ENCODE results near the gene DCLK2.

DCLK2 gene

DNA sequence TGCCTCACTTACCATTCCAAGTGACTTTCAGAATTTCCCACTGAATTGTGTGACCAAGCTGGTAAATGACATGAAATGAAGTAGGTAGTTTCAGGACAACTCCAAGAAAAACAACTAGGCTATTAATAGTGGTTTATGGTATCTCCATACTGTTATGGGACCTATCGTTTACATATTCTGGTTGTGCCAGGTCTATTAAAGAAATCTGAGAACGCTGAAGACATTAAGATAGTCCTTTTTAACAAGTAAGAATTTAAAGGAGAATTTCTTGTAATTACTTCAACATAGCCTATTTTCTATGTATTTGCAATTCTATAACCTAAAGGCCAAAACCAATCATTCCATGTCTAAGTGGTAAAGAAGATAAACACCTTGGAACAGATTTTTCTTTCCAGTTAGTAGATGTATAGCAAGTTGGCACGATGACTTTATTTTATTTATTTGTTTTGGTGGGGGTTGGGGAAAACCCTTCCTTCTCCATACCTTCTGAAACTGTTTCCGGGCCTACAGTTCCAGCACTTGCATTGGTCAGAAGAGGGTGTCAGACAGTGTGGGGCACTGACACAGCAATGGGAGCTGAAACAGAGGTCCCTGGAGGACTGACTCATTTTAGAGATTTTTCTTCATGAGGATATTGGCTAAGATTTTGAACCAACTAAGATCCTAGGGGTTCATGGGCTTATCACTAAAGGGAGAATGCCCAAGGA is 7.6 kb upstream of the DCLK2 start:
- no peak for DNase-seq

DNA sequence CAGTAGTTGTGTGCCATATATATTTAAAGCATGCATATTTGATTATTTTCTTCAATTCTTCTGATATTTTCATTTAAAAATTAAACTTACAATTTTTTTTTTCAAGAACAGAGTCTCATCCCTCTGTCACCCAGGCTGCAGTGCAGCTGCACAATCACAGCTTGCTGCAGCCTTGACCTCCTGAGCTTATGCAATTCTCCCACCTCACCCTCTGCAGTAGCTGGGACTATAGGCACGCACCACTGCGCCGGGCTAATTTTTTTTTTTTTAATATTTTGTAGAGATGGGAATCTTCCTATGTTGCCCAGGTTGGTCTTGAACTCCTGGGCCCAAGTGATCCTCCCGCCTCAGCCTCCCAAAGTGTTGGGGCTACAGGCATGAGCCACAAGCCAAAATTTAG is 5.8 kb upstream of the DCLK2 start:
- no peak for DNase-seq

DNA sequence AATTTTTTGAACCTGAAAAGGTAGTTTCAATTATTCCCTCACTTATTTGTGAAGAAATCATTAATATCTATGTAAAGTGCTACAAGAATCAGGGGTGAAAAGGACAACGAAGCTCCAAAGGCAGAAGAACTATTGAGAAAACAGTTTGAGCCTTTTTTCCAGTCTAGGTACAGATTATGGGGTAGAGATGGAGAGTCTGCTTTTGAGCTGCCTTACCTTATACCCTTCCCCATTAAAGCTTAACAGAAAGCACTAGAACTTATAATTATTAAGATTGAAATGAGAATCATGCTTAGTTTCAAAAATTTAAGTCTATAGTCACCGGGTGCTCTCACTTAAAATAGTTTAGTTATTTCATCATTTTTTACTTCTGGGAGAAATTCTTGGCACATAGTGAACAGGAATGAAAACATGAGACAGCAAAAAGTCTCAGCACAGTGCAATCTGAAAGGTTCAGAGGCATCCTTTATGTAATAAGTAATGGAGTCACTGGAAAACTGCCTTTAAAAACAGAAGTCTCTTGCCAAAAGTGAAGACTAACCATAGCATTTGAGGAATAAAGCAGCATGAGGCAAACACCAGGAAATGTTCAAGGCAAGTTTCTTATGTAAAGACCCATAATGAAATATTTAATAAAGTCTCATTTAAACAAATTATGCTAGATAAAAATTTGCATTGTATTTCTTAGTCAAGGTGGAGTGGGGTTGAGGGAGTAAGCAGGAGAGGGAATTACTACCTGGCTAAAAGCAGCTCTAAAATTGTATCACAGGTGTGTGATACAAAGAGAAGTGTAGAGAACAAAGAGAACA is 5.1 kb upstream of the DCLK2 start:
- DNase-seq: peak; percentile 26

DNA sequence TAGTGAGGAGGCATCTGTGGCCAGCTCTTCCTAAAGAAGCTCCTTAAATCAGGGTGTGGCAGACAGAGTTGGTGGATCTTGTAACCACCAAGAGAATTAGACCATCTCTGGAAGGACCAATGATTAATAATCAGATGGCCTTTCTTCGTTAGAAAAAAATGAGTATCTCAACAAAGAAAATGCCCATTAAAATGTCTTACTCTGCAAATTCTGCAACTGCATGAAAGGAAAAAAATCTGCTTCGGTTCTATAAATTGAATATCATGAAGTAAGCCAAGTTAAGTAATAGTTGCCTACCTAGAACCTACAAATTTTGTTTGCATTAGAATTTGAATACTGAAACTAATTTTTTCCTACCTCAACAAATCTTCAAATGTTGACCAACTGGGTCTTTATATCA is 4.2 kb upstream of the DCLK2 start:
- DNase-seq: no peak

DNA sequence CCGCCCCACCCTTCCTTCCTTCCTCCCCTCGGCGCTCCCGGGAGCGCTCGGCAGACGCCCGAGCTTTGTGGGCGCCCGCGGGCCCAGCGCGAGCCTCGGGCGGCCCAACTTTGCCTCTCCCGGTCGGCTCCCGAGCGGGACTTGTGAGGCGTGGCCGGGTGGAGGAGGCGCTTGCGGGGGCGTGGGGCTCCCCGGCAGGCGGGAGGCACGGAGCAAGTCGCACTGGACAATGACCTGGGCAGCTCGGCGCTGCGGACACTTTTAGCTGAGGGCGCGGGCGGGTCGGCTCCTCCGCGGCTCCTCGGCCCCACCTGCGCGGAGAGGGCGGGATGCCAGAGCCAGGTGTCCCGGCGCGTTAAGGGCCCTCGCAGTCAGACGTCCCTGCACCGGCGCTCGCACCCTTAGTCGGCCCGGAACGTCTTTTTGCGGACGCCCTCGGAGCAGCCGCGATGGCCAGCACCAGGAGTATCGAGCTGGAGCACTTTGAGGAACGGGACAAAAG is 385 bp downstream of the DCLK2 start:
- no peak for DNase-seq

DNA sequence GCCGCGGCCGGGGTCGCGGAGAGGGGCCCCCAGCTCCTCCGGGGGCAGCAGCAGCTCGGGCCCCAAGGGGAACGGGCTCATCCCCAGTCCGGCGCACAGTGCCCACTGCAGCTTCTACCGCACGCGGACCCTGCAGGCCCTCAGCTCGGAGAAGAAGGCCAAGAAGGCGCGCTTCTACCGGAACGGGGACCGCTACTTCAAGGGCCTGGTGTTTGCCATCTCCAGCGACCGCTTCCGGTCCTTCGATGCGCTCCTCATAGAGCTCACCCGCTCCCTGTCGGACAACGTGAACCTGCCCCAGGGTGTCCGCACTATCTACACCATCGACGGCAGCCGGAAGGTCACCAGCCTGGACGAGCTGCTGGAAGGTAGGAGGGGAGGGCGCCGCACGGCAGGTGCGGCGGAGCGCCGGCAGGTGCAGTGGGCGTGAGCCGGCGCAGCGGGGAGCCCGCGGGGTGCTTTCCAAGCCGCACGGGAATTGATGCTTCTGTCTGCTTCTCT is 886 bp downstream of the DCLK2 start:
- DNase-seq: no peak

DNA sequence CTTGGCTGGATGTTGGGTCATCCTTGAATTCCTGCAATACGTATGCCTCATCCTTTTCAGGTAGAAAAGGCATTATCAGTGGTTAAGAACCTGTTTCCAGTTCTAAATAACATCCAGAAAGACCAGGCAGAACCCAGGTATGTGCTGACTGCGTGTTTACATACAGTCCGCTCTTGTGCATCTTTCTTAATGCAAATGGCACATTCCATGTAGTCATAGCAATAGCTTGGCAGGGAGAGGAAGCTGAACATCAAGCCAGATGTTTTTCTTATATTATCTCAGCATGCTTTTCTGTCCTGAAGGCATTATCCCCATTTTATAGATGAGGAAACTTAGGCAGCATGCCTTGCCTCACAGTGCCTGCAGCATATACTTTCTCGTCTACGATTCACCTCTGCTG is 2.1 kb downstream of the DCLK2 start:
- no peak for DNase-seq

DNA sequence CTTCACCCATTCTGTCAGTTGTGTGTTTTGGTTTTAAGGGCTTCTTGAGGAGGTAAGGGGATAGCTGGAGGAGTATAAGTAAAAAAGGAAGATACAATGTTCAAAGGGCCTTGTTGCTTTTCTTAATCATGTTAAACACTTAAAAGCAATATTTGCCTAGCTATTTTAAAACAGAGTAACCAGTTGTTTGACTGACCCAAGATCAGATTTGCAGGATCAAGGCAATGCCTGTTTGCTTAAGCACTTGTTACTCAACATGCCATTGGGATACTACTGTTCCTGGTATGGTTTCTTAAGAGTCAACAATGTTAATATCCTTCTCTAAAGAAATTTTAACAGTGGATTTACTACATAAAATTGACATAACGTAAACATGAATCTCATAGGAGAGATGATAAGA is 2.6 kb downstream of the DCLK2 start:
- DNase-seq: no peak

DNA sequence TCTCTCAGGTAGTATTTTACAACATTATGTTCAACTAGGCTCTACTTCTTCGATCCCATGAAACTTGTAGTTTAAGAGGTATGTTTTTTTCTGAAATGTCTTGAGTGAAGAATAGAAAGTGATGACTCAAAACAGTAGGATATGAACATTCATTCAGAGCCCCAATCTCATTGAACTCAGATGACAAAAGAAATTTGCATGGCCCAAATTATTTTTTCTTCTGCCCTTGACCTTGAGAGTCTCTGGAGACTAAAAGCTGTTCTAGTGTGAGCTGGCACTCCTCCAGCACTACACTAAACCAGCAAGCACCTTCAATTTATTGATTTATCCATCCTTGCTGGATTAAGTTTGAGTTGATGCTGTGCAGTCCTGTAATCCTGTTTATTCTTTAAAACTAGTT is 4.0 kb downstream of the DCLK2 start:
- no peak for DNase-seq

DNA sequence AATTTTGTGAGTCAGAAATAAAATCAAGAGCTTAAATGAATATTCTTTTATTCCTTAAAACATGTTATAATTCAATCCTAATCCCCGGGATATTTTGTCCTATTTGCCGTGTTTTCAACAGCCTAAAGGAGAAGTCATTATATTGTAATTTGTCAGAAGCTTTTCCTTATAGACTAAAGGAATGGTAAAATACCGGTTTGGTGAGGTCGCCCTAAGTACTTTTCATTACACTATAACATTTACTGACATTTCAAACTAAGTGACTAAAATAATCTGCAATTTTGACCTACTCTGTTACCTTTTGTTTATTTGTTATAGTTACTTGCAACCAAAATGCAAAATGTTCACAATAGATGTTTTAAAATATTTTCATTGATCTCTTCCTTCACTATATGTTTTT is 8.8 kb downstream of the DCLK2 start:
- DNase-seq: no peak

DNA sequence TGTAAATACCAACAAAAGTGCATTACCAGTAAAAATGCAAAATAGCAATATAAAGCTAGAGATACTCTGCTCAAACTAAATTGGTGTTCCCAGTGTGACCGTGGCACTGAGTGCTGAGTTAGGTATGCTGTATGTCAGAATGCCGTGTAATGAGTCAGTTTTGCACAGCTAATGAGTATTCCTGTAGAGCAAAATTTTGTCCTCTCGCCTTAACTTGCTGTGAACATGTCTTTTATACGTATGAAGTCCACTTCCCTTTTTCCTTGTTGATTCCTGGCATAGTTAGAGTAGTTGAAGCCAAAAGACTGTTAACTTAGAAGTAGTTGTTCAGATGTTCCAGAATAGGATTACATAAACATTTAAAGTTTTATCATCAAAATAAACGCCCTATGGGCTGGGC is 11.5 kb downstream of the DCLK2 start:
- DNase-seq: no peak

DNA sequence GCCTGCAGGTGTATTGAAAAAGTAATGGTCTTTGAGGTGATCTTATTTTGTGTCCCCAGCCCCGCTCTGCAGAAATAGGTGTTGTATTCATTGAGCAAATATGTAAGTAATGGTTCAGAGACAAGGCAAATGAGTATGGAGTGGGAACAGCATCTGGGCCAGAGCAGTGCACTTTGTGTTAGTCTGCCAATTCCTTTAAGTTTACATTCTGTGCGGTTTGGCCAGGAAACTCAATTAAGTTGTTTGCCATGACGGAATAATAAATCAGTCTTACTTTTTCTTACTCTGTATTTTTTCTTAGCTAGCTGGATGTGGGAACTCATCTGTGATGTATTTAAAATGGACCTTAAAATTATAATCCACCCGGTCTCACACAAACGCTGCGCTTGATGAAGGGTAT is 12.6 kb downstream of the DCLK2 start:
- peak; percentile 68 for DNase-seq

DNA sequence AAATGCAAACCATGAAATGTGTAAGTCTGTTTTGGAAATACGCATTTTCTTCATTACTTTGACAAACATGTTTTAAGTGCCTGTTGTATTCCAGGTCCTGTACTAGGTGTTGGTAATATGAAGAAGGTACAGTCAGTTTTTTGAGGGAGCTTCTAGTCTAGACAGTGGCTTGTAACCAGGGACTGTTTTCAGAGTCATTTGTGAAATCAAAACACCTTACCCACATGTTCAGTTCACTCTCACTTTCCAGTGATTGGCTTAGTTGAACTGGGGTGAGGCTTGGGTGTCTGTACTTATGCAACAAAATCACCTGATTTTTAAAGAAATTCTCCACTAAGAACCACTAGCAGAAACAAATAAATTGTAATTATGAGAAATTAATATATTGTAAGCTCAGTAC is 16.4 kb downstream of the DCLK2 start:
- no peak for DNase-seq

DNA sequence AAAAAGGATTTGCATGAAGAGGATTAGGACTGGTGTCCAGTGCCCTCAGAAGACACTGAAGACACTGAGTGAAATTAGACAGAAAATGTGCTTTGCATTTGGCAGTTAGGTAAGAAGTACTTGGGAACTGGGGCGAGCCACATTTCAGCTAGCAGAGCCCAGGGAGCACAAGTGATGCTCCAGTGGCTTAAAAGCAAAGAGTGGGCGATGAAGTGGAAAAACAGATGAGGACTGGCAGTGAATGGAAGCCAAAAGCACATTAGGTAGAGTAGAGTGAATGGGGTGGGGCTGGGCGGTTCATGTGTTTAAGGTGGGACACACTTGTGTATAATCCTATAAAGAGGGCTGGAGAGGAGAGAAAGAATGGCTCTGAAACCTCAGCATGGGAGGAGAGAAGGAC is 18.4 kb downstream of the DCLK2 start:
- peak; percentile 43 for DNase-seq

DNA sequence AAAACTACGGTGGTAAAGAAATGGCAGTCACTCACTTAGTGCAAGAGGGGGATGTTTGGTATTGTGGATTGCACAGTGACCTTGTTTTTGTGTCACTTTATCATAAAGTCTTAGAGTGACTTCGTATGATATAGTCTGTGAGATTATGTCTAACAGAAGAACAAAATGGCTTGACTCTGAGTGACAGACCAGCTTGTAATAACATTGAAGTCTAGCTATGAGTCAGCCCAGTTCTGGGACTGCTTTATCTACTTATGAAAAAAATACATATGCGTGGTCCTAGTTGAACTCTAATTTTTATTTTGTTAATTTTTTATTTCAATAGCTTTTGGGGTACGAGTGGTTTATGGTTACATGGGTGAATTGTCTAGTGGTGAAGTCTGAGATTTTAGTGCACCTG is 20.0 kb downstream of the DCLK2 start:
- no peak for DNase-seq

DNA sequence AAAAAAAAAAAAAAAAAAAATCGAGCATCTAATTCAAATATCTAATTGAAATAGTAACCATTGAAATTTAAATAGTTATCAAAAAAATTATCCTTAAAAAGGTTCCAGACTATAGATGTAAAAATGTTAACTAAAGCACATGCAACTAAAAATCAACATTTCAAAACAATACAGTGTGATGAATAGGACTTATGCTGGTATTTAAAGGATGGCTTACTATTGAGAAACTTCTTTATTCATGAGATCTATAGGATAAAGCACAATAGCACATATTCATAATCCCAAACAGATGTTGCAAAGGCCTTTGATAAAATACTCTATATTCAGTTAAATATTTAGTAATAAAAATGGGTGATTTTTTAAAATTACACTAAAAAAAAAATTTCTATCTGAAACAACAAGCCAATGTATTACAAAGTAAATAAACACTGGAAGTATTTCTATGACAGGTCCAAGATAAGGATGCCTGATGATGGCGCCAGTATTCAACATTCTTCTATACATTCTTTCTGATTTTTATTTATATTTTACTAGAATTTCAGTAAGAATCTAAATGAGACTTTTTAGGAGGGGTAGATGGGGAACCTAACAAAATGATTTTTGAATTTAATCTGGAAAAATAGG is 26.3 kb downstream of the DCLK2 start:
- no peak for DNase-seq

DNA sequence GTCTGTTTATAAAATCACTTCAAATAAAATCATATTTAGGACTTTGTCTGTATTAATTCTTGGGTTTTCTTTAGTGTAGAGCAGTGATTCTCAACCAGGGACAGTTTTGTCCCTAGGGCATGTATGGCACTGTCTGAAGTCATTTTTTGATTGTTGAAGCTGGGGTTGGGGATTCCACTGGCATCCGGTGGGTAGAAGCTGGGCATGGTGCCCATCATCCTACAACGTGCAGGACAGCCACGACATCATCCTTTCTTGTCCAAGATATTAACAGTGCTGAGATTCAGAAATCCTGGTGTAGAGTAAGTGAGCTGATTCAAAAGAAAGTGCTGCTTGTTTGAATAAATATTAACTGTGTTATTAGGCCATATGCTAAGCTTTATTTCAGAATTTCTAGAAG is 28.6 kb downstream of the DCLK2 start:
- no peak for DNase-seq

DNA sequence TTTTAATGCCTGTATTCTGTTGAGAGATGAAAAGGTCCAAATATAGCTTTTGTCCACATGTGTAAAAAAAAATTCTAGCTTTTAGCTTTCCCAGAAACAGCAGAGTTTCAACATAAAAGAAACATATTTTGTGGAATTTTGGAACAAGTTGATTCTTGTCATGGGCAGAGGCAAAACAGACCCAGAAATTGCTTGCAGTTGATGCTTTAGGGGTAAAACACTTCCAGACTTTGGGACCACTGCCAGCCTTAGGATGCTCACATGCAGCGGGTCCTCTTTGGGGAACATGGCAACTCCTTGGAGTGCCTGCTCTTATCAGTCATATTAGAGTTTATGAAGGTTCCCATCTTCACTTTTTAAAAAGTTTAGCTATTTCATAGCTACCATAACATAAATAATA is 30.4 kb downstream of the DCLK2 start:
- peak; percentile 55 for DNase-seq

DNA sequence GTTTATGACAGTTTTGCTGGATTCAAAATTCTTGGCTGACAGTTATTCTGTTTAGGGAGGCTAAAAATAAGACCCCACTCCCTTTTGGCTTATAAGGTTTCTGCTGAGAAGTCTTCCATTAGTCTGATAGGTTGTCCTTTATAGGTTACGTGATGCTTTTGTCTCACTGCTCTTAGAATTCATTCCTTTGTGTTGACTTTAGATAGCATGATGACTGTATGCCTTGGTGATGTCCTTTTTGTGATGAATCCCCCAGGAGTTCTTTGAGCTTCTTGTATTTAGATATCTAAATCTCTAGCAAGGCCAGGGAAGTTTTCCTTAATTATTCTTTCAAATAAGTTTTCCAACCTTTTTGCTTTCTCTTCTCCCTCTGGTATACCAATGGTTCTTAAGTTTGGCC is 36.4 kb downstream of the DCLK2 start:
- DNase-seq: no peak

DNA sequence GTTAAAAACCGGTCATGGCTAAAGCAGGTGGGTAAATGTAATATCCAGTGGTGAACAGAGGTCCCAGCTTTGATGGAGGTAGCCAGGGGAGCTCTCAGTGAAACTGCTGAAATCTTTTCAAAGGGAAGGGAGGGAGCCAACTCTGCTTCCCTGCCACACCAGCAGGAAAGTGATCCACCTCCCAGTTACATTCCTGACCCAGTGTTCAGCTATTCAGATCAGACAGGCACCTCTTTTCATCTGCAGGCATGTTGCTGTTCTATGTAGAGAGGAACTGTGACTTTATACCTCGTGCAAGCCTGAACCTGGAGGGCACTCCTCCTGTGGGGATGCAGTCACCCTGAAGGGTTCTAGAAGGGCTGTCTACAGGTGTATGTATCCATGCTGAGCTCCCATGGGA is 37.6 kb downstream of the DCLK2 start:
- no peak for DNase-seq

DNA sequence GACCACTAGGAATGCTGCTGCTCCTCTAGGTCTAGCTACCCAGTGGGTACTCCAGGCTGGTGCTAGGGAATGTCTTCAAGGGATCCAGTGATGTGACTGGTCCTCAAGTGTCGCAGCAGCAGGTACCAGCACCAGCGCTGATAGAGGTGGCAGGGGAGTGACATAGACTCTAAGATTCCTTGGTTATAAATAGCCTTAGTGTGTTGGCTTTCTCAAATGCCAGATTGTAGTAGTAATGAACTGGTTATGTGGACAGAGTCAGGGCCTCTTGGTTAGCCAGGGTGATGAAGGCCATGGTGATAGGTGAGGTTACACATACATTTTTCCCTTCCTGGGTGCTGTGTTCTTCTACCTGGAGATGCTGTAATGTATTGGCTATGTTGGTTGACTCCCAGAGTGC is 38.3 kb downstream of the DCLK2 start:
- no peak for DNase-seq

DNA sequence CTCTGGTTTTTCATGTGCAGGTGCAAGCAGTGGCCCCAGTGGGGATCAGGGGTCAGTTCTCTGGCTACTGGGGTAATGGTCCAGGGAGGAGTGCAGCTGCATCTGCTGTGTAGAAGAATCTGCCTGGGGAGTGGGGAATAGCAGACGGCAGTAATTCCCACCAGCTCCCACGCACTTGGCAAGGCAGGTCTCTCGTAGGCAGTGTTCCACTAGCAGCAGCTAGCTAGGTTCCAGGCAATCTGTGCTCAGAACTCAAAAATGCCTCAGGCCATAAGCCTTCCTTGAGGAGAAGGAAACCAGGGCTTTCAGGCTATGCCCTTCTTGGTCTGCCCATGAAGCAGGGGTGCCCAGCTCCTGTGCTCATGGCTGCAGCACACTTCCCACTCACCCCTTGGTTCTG is 38.8 kb downstream of the DCLK2 start:
- peak; percentile 28 for DNase-seq

DNA sequence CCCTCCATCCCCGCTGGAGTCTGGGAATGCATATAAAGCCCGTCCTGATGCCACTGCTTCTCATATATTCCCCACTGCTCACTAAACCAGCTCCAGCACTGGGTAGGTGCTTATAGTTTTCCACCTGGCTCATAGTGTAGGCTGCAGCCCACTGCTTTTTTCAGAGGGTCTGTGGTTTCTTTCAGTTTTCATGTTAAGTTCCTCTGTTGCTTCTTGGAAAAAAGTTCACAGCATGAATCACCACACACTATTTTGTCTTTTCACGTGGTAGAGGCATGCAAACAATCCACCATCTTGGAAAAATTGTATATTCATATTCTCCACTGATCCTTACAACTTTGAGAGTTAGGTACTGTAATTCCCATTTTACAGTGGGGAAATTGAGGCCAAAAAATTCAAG is 39.4 kb downstream of the DCLK2 start:
- no peak for DNase-seq

DNA sequence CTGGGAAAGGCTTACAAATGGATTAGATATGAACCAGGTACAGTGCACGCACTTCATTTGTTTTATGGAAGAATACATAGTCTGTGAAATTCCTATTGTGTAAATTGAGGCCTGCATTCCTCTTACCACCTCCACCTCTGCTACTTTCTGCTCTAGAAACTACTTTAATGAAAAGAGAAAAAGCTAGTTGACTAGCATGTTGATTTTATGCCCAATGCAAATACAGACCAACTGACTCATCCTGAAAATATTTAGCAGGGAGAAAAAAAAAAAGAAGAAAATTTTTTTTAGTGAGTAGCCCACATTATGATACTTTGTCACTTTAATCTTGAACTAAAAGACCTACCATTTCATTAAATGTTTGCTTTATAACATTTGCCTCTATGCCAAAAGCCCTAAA is 41.2 kb downstream of the DCLK2 start:
- no peak for DNase-seq

All from NCI-H446 treated with DMSO at 0.1 percent for 48 hours (cell line).